Superior temporal gyrus (tissue), 1 donor: ENCODE measurements around the gene GPC2.
A peak's percentile ranks its signal among the peaks of the same experiment; 100 is the strongest.

ENCODE experiments used
- DNase-seq: peaks from one replicate; pipeline ENCODE4 v3.0.0-alpha.2; 2016; ENCODE audit errors: extremely low spot score

The GPC2 gene

DNA sequence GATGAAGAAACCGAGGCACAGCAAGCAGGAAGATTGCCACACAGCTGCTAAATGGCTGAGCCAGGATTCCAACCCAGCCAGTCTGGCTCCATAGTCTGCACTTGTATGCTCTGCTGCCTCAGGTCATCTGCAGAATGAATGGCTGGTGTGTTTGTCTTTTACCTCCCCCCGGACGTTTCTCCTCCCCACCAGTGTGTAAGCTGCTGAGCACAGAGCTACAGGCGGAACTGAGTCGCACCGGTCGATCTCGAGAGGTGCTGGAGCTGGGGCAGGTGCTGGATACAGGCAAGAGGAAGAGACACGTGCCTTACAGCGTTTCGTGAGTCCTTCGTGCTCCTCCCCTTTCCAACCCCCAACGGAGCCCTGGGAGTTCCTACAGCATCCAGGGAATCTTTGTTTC is 55.1 kb downstream of the GPC2 start:
- DNase-seq = no peak

DNA sequence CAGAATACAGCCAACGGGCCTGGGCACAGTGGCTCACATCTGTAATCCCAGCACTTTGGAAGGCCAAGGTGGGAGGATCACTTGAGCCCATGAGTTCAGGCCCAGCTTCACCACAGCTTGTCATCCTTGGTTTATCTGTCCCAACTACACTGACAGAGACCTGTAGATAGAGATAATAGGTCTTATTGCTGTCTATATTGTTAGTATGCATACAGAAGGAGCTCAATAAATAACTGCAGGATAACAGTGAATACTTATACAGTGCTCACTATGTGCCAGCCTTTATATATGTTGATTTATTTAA is 56.5 kb downstream of the GPC2 start:
- no peak for DNase-seq

DNA sequence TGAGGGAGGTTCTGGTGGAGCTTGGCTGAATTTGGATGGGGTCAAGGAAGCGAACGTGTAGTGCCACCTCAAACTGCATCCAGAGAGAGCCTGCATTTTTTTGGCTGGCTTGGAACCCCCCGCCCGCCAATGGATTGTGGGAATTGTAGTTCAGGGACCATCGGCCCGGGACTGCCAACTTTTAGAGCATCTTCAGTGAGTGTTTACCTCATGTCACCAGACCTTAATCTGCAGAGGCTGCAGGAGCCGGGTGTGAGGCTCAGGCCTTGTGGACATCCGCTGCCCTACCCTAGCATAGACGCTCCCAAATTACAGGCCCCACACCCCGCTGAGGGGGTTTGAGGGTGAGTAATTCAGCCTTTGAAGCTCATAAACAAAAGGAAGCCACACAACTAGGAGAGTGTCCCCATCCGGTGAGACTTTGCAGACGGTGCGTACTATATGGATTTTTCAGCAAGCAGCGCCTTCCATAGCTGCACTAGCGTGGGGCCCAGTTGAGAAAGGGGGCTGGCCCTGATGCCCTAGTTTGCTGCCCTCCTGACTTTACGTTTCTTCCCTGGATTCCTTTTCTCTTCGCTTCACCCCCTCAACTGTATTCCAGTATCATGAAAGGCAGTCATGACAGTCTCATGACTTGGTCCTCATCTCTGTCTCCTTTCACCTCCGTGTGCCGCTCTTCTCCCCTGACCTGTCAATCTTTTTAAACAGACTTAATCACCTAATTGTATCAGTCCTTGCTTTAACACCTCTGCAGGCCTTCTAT is 57.0 kb downstream of the GPC2 start:
- DNase-seq = peak; percentile 87
